ENCODE data around the gene PPM1B.
"Not testable (repeated sequence)": the region's sequence is repeated elsewhere in the genome, so short reads cannot be mapped to it uniquely, and the experiment has no call there.

PPM1B gene

DNA sequence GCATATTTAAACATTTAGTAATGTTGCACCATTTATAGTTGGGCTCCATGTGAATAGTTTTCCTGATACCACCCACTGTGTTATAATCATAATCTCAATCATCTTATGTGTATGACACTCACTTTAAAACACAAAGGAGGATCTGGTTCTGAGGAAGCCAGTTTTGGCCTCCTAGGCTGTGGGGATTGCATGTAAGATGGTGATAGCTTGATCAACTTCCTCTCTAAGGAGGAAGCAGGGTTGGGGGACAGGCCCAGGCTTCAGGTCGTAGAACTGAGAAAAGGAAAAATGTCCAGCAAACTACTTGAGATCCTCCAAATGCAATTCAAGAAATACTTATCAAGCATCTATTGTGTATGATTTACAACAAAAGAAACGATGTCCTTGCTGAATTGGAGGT, 4.9 kb upstream of the PPM1B start:
- no peak for DNase-seq (ENCODE audit: low read depth in 2 of 2)

DNA sequence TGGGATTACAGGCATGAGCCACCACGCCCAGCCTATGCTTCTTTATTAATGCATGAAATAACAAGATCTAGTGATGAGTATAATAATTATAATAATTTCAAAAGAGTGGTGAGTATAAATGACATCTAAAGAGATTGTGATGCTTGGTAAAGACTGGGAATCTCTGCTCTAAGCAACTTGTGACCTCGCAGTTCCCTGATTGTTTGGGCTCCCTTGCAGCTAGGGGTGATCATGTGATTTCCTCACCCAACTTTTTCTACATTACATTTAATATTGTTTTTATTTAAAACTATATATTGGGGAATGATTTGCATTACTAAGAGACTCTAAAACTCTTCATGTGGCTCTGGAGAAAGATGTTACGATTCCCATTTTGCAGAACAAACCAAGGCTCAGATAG, 4.1 kb upstream of the PPM1B start:
- DNase-seq (ENCODE audit: low read depth in 2 of 2): no peak

DNA sequence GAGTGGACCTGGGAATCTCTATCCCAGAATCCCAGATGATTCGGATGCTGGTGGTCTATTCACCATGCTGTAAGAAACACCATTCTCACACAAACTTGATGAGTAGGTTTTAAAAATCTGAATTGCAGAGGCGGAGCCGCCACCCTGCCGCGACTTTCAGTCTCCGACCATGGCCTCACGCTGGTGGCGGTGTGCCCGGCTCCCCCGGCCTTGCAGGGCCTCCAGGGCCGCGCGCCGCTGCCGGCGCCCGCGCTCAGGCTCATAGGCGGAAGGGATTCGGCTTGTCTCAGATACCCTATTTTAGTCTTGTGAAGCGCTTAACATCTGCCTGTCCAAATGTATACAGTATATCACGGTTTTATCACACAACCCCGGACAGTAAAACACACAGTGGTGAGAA, 2.6 kb upstream of the PPM1B start:
- DNase-seq (ENCODE audit: low read depth in 2 of 2): no peak

DNA sequence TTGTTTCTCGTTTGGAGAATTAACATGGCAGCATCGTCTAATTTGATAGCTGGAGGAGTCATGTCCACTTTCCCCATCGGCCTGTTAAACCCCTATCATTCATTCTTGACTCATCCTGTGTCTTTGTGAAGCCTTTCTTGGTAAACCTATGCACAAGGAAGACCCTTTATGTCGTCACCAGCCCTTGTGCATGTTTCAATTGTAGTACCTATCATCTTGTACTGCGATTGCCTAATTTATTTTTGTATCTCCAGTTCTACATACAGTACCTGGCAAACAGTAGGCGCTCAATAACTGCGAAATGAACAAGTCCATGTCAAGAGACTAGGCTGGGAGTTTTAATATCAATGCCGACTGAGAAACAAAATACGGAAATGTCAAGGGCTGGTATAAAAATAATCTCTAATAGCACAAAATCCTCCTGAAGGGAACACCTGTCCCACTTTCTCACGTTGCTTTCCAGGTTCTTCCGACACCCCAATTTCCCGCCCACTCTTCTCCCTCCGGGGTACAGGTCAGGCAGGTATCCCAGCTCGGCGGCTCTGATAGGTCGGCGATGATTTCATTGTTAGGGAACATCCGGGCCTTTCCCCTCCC, 1.3 kb upstream of the PPM1B start:
- no peak for DNase-seq (ENCODE audit: low read depth in 2 of 2)

DNA sequence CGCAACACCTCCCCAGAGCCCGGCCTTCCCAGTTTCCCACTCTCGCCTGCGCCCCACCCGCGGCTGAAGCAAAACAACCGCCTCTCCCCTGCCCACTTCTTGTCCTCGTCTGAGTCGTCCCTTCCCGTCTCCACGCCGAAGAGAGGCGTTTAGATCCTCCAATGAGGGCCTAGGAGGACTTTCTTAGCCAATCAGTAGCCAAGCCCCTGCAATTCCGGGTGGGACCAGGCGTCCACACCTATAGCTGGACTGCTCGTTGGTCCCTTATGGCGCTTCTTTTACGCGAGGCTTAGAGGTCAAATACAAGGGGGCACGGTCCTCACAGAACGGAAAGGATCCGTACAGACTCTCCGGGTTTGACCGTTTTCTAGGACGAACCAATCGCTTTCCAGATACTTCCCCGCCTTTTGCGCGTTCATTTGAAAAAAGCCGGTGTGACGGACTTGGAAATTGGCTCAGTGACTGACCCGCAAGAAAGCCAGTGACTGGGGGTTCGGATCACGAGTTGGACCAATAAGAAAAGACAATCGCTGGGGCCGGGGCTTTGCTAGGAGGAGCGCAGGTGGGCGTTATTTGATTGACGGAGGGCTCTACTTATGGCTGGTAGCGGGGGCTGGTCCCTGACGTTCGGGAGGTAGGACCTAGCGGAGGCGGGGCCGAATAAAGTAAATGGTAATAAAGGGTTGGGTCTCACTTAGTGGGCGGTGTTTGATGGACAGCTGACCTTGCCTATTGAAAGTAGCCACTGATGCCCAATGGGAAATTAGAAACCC, 581 bp upstream of the PPM1B start:
- peak; percentile 86 to 93 for DNase-seq (ENCODE audit: low read depth in 2 of 2)

DNA sequence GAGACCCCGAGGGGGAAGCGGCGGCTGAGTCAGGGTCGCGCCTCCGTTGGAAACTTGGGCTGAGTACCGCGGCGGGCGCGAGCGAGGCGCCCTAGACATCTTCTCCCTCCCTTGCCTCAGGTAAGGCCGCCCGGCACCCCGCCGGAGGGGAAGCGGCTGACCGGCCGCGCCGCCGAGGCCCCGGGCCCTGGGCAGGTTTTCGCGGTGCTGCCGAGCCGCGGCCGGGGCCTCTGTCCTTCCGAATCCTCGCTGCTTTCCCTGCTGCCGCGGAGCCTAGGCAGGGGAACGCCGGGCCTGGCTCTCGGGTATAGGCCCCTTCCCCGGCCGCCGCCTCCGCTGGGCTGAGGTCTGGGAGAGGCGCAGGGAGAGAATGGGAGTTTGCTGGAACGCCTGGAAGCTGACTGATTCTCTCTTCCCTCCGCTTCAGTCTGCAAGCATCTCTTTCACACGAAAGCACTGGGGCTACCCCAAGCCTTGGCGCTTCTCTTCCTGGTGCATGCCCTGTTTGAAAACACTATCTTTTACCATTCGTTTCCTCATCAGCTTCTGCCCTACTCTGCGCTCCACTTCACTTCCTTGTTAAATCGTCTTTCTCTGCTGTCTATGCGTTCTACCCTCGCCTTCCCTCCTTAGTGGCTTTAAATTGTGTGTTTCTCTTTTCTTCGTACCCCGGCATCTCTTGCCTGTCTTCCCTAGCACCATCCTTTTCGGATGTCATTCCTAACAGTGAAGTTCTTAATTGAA, 652 bp downstream of the PPM1B start:
- DNase-seq (ENCODE audit: low read depth in 2 of 2): peak in 1 of 2 donors; percentile 26

DNA sequence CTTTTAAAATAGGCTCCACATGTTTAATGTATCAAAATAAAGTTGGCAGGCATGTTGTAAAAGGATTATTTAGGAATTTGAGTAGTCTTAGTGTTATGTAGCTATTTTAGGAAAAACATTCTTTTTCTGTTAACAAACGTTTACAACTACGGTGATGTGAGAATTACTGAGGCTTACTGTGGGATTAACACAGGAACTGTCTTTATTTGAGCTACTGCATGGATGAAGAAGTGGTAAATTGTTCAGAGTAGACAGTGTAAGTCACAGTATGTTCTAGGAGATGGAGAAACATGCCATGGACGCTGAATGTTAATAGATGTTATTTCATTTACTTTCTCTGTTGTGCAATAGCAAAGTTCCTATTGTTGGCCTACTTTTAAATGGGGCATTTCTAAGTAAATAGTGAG, 1.6 kb downstream of the PPM1B start:
- DNase-seq (ENCODE audit: low read depth in 2 of 2): no peak

DNA sequence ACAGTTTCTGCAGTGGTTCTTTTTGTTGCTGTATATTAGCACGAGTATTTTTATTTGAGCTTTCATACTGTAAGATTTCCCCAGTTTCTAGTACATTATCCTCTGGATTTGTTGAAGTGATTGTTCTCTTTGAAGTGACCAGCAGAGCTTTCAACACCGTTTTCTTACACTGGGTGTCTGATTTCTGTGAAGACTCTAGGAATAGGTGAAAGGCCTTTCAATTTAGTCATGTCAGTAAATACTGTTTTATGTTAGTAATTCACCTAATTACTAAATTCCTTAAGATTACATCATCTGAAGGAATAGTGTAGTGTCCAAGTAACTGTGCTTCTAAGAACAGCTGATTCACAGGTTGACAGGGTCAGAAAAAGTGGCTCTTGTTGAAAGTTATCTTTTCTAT, 2.3 kb downstream of the PPM1B start:
- no peak for DNase-seq (ENCODE audit: low read depth in 2 of 2)

DNA sequence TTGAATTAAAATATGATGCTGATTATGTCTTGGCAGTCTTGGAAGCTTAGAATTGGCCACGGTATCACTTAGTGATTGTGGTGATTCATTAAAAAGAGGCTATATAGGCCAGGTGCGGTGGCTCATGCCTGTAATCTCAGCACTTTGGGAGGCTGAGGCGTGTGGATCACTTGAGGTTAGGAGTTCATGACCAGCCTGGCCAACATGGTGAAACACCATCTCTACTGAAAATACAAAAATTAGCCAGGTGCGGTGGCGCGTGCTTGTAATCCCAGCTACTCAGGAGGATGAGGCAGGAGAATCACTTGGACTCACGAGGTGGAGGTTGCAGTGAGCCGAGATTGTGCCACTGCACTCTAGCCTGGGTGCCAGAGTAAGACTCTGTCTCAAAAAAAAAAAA, 2.8 kb downstream of the PPM1B start:
- not testable (repeated sequence) for DNase-seq (ENCODE audit: low read depth in 2 of 2)

DNA sequence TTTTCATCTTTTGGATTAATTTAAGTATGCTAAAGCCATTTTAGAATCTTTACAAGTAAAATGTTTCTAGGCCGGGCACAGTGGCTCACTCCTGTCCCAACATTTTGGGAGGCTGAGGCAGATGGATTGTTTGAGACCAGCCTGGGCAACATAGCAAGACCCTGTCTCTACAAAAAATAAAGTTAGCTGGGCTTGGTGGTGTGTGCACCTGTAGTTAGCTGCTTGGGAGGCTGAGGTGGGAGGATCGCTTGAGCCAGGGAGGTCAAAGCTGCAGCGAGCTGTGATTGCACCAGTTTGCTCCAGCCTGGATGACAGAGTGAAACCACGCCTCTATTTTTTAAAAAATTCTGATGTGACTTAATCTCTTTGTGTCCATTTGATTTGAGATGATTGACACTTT, 3.9 kb downstream of the PPM1B start:
- DNase-seq (ENCODE audit: low read depth in 2 of 2): no peak

DNA sequence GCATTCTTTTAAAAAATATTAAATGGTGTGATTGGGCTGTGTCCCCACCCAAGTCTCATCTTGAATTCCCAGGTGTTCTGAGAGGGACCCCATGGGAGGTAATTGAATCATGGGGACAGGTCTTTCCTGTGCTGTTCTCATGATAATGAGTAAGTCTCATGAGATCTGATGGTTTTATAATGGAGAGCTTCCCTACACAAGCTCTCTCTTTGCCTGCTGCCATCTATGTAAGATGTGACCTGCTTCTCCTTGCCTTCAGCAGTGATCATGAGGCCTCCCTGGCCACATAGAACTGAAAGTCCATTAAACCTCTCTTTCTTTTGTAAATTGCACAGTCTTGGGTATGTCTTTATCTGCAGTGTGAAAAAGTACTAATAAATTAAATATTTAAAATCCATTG, 10.3 kb downstream of the PPM1B start:
- no peak for DNase-seq (ENCODE audit: low read depth in 2 of 2)

DNA sequence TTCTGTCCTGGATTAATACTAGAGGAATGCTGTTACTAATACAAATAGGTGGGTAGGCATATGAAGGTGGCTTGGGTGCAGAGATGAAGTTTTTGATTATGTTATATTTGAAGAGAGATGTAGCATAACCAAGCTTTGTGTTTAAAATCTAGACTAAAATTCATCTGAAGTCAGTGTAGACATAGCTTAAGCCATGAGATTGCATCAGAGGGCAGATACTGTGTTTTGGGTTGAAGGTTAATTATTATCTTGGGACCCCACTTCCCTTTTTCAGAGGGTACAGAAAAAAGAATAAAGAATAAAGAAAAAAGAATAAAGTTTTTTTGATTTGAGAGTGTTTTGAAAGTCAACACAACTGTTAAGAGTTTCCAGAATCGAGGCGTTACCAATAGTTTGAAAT, 13.0 kb downstream of the PPM1B start:
- DNase-seq (ENCODE audit: low read depth in 2 of 2): no peak

DNA sequence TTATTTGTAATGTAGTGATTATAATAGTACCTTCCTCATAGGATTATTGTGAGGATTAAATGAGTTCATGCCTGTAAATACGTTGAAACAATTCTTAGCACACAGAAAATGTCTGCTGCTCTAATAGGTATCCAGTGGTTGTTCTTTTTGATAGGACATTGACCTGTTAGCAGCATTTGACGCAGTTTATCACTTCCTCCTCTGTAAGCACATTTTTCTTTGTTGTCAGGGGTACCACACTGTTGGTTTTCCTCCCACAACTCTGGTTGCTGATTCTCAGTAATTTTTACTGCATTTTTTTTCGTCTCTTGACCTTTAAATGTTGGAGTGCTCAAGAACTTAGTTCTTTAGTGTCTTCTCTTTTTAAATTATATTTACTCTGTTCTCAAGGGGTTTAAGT, 15.4 kb downstream of the PPM1B start:
- DNase-seq (ENCODE audit: low read depth in 2 of 2): no peak

DNA sequence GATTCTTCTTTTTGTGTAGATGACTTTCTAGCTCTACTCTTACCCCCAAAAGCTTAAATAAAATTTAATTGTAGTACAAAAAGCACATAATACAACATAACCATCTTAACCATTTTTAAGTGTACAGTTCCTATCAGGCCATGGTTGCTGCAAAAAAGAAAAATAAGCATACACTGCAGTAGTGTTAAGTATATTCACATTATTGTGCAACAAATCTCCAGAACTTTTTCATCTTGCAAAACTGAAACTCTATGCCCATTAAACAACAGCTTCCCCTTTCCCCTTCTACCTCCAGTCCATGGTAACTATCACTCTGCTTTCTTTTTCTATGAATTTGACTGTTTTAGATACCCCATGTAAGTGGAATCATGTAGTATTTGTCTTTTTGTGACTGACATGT, 18.1 kb downstream of the PPM1B start:
- DNase-seq (ENCODE audit: low read depth in 2 of 2): no peak

DNA sequence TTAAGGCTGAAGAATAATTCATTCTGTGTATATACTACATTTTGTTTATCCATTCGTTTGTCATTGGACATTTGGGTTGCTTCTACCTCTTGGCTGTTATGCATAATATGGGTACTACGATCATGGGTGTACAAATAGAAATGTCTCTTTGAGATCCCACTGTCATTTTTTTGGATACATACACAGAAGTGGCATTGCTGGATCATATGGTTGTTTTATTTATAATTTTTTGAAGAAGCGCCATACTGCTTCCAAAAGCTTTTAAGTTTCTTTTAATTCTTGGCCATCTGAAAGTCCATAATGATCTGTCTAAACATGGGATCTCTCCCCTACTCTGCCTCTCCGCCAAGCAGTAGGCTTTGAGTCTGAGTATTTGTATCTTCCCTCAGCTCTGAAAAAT, 18.6 kb downstream of the PPM1B start:
- DNase-seq (ENCODE audit: low read depth in 2 of 2): no peak

DNA sequence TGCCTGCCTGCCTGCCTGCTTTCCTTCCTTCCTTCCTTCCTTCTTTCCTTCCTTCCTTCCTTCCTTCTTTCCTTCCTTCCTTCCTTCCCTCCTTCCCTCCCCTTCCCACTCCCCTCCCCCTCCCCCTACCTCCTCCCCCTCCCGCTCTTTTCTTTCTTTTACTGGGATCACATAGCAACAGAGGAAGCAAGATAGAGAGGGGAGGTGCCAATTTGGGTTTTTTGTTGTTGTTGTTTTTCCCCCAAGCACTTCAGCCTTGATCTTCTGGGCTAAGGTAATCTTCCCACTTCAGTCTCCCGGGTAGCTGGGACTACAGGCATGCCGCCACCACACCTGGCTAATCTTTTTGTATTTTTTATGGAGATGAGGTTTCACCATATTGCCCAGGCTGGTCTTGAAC, 20.0 kb downstream of the PPM1B start:
- no peak for DNase-seq (ENCODE audit: low read depth in 2 of 2)

DNA sequence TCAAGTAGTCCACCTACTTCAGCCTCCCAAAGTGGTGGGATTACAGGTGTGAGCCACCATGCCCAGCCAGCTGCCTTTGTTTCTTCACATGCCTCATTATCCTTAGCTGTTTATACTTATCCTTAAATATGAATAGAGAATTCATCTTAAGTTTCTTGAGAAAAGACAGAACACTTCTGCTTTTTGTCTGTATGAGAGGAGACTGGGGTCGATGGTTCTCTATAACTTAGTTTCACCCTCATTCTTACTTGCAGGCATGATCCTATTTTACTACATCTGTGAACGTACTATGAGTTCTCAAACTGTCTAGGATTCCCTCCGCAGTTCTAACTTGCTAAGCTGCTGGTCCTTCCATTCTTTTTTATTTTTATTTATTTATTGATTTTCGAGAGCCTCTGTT, 20.4 kb downstream of the PPM1B start:
- no peak for DNase-seq (ENCODE audit: low read depth in 2 of 2)

DNA sequence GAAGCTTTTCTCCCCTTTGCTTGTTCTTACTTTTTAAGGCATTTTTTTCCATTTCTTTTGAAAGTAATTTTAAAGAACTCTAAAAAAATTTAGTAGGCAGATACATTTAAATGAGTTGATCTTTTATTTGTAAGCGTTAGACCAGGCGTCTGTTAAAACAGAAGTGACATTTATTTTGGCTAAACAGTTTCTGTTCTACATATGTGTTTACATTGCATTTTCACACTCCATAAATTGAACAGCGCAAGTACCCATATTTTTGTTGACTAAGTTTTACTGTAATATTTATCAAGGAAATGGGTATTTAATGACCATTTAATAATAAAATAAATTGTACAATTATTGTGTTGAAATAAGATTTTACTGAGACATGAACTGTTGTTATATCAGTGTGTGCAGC, 21.9 kb downstream of the PPM1B start:
- no peak for DNase-seq (ENCODE audit: low read depth in 2 of 2)

DNA sequence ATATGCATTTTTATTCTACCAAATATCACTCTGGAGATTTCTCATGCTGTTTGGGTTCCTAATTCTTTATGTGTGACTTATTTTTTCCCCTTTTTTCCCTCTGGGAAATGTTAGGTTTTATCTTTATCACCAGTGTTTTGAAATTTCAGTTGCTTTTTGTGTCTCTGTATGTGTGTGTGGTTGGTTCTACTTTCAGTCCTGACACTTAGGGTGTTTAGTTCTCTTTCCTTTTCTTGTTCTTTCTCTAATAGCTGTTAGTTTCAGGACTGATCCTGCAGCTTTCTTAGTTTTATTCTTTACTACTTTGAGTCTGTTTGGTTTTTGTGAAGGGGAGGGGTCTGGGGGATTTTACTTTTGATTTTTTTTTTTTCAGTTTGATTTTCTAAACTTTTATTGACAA, 23.1 kb downstream of the PPM1B start:
- no peak for DNase-seq (ENCODE audit: low read depth in 2 of 2)

DNA sequence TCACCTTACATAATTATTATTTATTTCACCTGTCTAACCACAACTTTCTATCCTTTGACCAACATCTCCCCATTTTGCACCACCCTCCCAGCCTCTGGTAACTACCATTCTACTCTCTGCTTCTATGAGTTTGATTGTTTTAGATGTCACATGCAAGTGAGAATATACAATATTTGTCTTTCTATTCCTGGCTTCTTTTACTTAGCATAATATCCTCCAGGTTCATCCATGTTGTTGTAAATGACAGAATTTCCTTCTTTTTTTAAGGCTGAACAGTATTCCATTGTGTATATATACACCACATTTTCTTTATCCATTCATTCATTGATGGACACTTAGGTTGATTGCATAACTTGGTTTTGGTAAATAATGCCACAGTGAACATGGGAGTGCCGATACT, 24.0 kb downstream of the PPM1B start:
- no peak for DNase-seq (ENCODE audit: low read depth in 2 of 2)

DNA sequence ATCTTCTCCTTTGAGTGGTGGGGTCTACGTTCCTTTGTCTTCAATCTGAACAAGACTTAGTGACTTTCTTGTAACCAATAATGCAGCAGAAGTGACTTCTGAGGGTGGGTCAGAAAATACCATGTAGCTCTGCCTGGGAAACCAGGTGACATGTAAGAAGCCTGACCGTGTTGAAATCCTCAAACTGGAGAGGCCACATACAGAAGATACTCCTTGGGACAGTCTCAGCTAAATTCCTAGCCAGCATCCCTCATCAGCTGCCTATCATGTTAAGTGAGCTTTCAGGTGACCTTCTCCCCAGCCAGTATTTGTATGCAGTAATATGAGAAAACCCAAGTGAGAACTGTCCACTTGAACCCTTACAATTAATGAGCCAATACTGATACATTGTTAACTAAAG, 27.0 kb downstream of the PPM1B start:
- DNase-seq (ENCODE audit: low read depth in 2 of 2): no peak

DNA sequence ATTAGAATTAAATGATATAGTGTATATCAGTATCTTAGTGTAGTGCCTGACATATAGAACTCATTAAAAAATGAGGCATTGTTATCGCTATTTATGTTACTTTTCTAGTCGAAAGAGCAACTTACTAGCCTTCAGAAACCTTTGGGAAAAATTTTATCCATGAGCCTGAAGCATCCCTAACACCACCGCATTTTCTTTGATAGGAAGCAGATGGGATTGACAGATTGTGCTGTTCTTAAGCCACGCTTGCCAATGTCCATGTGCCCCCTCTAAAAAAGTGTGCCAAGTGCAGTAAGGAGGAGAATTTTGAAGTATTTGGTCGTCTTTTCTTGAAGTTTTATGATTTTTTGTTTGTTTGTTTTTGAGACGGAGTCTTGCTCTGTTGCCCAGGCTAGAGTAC, 29.1 kb downstream of the PPM1B start:
- DNase-seq (ENCODE audit: low read depth in 2 of 2): no peak

DNA sequence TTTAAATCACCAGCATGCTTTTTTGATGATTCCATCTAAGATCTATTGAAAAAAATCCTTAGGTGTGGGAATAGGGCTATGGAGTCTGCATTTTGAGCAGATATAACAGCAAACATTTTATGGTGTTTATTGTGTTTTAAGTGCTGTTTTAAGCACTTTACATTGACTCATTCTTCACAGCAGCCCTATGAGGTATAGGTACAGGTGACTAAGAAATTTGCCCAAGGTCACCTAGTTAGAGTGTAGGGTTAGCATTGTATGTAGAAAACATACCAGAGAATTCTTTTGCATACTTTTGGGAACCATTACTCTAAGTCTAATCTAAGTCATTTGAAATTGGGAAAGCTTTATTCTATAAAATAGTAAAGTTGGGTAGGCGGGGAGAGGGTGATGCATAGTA, 31.3 kb downstream of the PPM1B start:
- DNase-seq (ENCODE audit: low read depth in 2 of 2): no peak
